ENCODE results near the gene IDH3G.

Gene IDH3G

DNA sequence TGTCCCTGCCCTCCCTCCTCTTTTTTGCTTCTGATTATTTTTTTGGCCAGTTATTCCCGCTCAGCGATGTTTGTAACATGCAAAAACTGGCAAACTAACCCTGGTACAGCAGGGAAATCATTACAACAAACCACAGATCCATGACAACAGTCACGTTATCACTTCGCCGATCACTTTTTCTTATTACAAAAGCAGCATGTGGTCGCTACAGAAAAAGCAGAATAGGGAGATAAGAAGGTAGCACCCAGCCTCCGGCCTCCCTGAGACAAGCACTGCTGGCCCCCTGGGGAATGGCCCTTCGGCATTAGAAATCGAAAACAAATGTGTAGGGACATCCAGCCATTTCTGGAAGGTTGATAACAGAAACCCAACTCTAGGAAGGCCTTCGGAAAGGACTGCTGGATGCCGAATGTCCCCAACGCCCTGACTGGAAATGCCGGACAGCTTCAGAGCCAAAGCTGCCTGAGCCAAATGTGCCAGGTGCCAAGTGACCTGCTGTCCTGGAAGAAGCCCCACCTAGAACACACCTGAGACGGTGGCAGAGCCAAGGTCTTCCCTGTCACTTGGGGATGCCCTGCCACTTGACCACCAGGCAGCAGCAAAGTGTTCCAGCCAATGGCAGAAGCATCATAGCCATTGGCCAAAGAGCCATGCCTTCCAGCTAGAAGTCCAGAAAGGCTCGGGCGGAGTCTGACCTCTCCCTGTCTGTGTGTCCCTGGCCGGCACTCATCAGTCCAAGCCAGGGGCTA is 2.9 kb downstream of the IDH3G start:
- DNase-seq (ENCODE audit: low spot score), result no peak

DNA sequence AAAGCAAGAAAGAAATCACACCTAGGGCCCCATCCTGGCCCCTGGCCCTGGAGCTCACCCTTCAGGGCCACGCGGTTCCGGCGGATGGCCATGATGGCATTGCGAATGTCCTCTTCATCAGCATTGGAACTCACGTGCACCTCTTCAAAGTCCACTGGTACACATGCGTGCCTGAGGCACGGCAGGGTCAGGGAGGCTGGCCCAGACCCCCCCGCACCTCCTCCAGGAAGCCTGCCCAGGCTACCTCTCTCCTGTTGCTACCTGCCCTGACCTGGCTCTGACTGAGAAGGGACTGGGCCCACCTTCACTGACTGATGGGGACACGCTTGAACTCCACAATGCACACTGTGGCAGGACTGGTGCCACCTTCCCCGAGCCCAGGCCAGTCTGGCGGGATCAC is 4.5 kb downstream of the IDH3G start:
- no peak for DNase-seq (ENCODE audit: low spot score)

DNA sequence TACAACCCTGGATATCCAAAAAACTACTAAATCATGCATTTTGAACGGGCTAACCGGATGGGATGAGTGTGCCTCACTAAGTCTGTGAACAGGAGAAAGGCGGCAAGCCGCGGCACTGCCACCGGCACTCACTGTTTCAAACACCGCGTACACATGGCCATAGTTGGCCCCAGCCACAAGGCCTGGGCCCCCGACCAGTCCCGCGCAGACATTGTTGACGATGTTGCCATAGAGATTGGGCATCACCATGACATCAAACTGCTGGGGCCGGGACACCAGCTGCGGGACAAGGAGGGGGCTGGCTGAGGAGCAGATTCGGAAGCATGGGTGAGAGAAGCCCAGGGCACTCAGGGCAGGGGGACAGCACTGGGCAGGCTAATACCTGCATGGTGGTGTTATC is 7.5 kb downstream of the IDH3G start:
- no peak for DNase-seq (ENCODE audit: low spot score)

DNA sequence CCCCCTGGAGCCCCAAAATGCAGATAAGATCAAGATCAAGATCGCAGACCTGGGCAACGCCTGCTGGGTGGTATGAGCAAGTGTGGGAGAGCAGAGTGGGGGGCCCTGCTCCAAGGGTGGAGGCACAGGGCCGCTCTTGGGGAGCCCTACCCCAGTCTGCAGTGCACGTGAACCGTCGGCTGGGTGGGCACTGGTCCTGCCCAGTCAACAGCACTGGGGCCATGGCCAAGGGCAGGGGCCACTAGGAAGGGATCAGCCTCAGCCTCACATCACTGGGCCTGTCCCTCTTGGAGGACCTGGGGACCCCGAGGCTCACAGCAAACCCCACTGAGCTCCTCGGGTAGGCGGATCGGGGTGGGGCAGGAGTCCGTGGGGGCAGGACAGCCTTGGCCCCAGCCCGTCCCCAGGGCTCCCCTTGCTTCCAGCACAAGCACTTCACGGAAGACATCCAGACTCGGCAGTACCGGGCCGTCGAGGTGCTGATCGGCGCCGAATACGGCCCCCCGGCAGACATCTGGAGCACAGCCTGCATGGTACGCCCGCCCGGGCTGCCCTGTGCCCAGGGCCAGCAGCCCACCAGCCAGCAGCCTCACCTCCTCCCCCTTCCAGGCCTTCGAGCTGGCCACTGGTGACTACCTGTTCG is 9.7 kb downstream of the IDH3G start:
- no peak for DNase-seq (ENCODE audit: low spot score)

DNA sequence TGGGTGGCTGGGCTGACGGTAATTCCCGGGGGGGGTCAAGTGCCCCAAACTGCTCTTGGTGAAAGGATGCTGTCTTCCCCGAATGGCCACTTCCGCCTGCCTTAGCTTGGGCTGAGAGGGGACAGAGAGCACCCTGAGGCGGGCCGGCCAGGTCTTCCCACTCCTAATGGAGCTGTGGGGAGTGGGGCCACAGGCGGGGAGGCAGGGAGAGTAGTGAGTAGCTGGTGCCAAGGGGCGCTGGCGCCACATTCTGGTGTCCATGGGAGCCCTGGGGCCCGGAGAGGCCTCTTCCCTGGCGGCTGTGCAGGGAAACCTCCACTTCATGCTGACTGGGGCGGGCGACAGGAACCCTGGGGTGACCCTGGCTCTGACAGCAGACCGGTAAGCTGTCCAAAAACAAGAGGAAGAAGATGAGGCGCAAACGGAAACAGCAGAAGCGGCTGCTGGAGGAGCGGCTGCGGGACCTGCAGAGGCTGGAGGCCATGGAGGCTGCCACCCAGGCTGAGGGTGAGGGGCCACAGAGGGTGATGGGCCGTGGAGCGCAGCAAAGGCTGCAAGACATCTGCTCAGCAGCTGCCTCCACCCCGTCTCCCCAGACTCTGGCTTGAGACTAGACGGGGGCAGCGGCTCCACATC is 10.7 kb downstream of the IDH3G start:
- DNase-seq (ENCODE audit: low spot score), result no peak

DNA sequence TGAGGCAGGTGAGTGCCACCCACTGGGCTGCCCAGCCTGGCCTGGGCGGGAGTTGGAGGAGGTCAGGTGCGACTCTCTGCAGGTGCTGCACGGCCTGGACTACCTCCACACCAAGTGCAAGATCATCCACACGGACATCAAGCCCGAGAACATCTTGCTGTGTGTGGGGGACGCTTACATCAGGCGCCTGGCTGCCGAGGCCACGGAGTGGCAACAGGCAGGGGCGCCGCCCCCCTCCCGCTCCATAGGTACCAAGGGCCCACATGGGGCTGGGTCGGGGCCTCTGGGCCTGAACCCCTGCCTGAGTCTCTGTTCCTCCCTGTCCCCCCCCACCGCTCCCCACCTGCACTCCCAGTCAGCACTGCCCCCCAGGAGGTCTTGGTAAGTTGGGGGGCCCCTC is 11.3 kb downstream of the IDH3G start:
- DNase-seq (ENCODE audit: low spot score), result no peak

DNA sequence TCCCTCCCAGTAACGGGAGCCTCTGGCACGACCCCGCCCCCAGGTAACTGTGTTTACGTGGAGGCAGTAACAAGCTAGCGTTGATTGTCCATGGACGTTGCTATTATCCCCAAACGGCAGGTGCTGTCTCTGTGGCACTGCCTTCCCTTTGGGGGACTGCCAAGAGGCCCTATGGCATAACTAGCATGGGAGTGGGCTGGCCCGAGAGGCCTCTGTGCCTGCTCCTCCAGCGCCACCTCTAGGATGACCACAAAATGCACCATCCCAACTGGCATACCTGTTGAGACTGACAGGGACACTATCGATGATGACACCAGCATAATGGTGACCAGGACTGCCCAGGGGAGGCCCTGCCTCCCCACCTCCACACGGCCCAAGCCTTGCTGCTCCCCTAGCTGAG is 11.9 kb downstream of the IDH3G start:
- peak; percentile 49 for DNase-seq (ENCODE audit: low spot score)

DNA sequence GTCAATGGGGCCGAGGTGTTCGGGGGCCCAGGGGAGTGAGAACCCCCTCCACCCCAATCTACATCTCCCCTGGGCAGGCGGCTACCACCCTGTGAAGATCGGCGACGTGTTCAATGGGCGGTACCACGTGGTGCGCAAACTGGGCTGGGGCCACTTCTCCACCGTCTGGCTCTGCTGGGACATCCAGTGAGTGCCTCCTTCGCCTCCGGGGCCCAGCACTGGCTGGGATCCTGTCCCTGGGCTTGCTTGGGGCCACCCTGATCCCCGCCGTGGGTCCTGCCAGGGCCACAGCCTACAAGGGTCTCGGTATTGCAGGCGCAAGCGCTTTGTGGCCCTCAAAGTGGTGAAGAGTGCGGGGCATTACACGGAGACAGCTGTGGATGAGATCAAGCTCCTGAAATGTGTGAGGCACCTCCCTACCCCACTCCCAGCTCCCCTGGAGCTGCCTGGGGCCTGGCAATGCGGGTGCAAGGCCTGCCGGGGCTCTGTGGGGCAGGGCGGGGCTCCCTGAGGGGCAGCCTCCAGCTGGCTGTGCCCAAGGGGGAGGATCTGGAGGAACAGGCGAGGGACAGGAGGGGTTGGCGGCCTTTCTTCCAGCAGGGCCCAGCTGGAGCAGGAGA is 12.6 kb downstream of the IDH3G start:
- DNase-seq (ENCODE audit: low spot score), result no peak

DNA sequence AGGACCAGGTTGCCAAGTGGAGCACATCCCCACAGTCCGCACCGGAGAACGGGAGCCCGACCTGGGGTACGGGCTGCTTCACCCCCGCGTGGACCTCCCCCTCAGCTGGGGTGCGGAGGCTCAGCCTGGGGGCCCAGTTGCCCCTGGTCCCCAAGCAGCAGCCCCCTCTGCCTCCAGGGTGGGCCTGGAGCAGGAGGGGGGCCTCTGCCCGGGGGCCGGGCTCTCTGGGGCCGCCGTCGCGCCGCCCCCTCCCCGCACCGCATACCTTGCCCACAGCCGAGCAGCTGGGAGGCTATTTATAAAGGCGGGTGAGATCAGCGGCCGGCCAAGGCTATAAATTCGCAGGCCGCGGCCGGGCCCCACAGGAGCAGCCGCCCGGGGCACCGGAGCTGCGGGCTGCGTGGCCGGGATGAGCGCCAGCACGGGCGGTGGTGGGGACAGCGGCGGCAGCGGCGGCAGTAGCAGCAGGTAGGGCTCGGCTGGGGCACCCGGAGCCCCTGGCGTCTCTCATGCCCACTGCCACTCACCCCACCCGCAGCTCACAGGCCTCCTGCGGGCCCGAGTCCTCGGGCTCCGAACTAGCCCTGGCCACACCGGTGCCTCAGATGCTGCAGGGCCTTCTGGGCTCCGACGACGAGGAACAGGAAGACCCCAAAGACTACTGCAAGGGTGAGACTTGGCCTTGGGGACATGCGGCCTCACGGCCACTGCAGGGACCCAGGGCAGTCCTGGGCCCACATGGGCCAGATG is 13.3 kb downstream of the IDH3G start, which contains the start of gene SRPK3:
SRPK3 (plus strand) TSS at position 364 of the 750 bp plus-strand sequence; CDS start at position 410, 46 bp downstream.
- DNase-seq (ENCODE audit: low spot score), result no peak

DNA sequence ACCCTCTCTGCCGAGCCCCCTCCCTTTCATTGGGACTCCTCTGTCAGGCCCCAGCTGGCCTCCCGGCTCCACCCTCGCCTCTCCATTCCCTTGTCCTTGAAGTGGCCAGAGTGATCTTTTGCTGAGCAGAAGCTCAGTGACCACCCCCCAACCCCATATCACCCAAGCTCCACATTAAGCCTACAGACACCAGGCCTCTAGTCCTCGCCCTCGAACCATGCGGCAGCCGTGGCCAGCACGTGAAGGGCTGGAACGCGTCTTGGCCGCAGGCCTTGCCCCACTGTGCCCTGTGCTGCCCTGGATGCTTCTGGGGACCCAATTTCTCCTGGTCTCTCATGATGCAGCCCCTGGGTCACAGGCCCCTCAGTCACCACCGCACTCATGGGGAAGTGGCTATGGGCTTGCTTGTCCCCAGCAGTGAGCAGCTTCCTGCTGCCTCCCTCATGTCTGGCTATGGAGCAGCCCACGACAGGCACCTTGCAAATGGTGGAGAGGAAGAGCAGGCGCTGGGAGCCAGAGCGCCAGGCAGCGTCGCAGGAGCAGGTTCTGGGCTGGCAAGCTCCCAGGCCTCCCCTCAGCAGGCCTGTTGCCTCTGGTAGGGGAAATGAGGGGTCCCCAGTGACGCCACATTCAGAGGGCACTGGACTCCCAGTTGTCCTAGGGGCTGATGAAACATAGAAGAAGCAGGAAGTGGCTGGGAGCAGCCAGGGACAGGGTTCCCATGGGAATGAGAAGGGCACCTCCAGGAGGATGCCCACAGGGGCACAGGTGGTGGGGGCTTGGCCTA is 14.1 kb downstream of the IDH3G start:
- DNase-seq (ENCODE audit: low spot score), result no peak

DNA sequence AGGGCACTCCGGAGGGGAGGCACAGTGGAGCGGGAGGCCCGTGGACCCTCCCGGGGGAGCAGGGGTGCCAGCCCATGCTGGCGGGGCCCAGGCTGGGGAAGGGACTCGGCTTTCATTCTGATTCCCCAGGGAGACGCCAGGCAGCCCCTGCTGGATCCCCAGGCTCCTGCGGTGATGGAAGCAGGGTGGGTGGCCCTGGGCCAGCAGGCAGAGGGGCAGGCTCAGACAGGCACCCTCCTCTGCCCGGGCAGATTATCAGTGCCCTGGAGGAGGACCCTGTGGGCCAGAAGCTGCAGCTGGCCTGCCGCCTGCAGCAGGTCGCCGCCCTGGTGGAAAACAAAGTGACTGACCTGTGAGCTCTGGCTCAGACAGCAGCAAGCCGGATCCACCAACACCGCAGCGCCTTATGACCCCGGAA is 15.5 kb downstream of the IDH3G start:
- no peak for DNase-seq (ENCODE audit: low spot score)

DNA sequence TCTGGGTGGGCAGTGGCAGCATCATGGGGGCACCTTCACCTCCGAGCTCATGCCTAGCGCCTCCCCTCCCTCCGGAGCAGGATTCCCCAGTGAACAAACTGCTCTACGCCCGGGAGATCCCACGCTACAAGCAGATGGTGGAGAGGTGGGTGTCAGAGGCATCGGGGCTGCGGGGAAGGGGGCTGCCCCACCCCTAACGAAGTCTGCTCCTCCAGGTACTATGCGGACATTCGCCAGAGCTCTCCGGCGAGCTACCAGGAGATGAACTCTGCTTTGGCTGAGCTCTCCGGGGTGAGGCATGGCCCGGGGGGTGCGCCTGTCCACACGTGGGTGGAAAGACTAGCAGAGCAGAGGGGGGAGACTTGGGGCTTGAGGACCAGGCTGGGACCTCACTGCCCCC is 16.0 kb downstream of the IDH3G start:
- DNase-seq (ENCODE audit: low spot score), result no peak

DNA sequence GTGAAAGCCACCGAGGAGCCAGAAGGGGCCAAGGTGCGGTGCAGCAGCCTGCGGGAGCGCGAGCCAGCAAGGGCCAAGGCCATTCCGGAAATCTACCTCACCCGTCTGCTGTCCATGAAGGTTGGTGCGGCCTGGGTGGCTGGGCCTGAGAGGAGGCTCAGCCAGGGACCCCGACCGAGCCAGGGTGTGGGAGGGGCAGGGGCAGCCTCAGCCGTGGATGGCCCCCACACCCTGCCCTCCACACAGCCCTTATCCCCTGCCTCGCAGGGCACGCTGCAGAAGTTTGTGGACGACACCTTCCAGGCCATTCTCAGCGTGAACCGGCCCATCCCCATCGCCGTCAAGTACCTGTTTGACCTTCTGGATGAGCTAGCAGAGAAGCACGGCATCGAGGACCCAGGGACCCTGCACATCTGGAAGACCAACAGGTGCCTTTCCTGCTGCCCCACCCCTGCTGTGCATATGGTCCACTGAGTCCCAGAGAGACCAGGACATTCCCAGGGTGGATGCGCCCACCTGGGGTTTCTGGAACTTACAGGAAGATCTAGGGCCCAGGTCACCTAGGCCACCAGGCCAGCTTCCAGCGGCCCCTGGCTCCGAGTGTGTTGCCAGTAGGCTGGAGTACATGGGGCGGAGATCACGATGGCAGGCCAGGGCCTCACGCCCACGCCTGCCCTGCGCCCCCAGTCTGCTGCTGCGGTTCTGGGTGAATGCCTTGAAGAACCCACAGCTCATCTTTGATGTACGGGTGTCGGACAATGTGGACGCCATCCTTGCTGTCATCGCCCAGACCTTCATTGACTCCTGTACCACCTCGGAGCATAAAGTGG is 16.7 kb downstream of the IDH3G start:
- DNase-seq (ENCODE audit: low spot score), result no peak

DNA sequence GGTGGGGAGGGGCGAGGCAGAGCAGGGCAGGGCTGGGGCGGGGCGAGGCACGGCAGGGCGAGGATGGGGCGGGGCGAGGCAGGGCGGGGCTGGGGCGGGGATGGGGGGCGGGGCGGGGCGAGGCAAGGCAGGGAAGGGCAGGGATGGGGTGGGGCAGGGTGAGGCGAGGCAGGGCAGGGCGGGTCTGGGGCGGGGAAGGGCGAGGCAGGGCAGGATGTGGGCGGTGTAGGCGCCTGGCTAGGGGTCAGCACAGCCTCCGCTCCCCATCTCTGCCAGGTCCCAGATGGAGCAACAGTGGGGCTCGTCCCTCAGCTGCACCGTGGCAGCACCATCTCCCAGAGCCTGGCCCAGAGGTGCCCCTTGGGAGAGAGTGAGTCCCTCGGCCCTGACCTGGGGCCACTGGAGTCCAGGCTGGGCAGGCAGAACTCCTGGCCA is 17.5 kb downstream of the IDH3G start:
- peak; percentile 36 for DNase-seq (ENCODE audit: low spot score)

DNA sequence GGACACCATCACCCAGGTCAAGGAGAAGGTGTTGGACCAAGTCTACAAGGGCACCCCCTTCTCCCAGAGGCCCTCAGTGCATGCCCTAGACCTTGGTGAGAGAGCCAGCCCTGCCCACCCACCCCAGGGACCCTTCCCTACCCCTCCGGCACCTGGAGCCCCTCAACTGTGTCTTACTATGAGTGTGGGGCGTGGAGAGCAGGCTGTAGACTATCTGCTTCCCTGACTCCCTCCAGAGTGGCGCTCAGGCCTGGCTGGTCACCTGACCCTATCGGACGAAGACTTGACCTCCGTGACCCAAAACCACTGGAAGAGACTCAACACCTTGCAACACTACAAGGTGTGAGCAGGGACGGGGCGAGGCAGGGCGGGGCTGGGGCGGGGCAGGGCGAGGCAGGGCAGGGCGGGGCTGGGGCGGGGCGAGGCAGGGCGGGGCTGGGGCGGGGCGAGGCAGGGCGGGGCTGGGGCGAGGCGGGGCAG is 18.0 kb downstream of the IDH3G start:
- DNase-seq (ENCODE audit: low spot score), result peak; percentile 3

DNA sequence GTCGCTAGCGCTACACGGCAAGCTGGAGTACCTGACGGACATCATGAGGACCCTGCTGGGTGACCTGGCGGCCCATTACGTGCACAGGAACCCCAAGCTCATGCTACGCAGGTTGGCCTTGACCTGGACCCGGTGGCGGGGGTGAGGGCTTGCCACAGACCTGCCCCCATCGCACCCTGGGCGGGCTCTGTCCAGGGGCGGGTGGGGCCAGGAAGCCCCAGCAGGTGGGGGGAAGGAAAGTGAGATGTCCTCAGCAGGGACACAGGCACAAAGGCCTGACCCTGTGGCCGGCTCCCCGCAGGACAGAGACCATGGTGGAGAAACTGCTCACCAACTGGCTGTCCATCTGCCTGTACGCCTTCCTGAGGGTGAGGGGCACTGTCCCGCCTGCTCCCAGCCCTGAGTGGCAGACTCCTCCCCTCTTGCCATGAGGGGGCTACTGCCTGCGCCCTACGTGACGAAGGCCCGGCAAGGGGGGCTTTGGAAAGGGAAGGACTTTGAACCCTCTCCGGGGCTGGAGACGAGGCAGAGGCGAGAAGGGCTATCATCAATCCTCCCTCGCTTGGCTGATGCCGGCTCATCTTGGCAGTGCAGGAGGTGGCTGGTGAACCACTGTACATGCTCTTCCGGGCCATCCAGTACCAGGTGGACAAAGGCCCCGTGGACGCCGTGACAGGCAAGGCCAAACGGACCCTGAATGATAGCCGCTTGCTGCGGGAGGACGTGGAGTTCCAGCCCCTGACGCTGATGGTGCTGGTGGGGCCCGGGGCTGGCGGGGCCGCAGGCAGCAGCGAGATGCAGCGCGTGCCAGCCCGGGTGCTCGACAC is 18.7 kb downstream of the IDH3G start:
- DNase-seq (ENCODE audit: low spot score), result peak; percentile 2

DNA sequence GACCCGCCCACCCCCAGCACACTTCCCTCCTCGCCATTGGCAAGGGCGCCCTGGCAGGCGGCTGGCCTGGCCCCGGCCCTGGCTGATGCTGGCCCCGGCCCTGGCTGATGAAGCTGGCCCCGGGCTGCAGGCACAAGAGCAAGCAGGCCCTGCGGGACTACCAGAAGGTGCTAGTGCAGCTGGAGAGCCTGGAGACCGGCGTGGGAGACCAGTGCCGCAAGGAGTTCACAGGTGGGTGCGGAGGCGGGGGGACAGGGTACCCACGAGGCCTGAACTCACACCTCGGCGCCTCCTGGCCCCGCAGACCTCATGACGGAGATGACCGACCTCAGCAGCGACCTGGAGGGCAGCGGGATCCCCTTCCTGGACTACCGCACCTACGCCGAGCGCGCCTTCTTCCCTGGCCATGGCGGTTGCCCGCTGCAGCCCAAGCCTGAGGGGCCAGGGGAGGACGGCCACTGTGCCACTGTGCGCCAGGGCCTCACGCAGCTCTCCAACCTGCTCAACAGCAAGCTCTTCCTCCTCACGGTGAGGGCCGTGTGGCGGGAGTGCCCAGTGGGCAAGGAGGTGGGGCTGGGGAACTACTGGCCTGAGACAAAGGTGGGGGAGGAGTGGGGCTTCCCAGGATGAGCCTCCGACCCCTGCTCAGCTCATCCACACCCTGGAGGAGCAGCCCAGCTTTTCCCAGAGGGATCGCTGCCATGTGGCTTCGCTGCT is 19.4 kb downstream of the IDH3G start:
- peak; percentile 1 for DNase-seq (ENCODE audit: low spot score)

DNA sequence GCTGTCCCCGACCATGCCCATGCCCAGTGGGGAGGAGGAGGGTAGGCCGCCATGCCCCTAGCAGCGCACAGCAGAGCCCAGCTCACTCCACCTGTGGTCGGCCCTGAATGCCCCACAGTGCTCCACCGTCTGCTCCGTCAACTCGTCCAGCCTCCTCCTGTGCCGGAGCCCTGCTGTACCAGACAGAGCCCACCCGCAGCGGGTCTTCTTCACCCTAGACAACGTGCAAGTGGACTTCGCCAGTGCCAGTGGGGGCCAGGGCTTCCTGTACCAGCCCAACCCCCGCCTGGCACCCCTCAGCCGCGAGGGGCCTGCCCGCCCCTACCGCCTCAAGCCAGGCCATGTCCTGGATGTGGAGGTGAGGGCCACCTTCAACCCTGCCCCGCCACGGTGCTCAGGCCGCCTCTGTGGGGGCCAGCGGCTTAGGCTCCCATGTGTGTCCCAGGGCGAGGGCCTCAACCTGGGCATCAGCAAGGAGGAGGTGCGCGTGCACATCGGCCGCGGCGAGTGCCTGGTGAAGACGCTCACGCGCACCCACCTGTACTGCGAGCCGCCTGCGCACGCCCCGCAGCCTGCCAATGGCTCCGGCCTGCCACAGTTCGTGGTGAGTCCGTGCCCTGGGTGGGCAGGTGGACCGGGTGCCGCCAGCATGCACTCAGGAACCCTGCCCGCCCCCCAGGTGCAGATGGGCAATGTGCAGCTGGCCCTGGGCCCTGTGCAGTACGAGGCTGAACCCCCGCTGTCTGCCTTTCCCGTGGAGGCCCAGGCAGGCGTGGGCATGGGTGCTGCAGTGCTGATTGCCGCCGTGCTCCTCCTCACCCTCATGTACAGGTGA is 20.2 kb downstream of the IDH3G start:
- peak; percentile 3 for DNase-seq (ENCODE audit: low spot score)
